ENCODE measurements around the gene MTHFD1L. TPM values are rescaled to one million over a fixed set of nuclear protein-coding genes. Genes with fewer than 3 reads are reported as not detected.
A peak's percentile ranks its signal among the peaks of the same experiment; 100 is the strongest.

MTHFD1L gene
- total RNA-seq, 1 donor from 2014 or later, result 107 TPM

DNA sequence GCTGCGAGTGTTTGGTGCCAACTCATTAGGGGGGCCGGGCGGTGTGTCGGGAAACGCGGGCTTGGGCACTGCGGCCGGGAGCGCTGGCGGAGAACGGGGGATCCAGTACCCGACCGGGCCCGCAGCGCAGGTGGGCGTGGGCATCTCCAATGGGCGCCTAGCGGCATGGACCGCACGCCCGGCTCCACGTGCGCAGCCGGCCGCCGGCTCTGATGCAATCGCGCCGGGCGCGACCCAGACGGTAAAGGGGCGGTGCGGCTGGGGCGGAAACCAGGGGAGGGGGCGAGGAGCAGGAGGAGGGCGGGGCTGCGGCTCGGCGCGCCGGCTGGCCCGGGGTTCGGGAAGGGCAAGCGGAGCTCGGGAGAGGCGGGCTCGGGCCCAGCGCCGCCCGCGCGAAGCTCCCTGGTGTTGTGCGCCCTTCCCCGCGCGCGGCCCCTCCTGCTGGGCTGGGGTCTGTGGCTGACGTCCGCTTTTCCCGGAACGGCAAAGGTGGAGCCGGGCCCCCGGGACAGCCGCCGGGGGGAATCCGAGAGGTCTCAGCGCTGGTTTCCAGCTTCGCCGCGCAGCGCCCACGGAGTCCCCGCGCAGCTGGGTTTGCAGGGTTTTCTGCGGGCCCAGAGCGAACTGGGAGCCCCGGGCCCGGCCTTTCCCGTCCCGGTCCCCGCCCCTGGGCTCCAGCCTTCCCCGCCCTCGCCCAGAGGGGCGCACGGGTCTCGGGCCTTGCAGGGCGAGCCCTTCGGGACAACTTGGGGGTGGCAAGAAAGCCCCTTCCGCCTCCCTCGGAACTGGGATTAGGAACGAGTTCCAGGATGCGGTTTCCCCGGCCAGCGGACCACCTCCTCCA is 867 bp downstream of the MTHFD1L start:
- peak overlapping the region; percentile 59 for H2AFZ ChIP-seq (ENCODE audit: low read depth, low read length)
- H3K79me2 ChIP-seq (ENCODE audit: insufficient read depth, low read length), result peaks cover 47% of the 10 kb centered on the region

GRCh38 chr6:150866991-150867501 is 1.5 kb downstream of the MTHFD1L start:
- TF ChIP-seq, protein P1, sequence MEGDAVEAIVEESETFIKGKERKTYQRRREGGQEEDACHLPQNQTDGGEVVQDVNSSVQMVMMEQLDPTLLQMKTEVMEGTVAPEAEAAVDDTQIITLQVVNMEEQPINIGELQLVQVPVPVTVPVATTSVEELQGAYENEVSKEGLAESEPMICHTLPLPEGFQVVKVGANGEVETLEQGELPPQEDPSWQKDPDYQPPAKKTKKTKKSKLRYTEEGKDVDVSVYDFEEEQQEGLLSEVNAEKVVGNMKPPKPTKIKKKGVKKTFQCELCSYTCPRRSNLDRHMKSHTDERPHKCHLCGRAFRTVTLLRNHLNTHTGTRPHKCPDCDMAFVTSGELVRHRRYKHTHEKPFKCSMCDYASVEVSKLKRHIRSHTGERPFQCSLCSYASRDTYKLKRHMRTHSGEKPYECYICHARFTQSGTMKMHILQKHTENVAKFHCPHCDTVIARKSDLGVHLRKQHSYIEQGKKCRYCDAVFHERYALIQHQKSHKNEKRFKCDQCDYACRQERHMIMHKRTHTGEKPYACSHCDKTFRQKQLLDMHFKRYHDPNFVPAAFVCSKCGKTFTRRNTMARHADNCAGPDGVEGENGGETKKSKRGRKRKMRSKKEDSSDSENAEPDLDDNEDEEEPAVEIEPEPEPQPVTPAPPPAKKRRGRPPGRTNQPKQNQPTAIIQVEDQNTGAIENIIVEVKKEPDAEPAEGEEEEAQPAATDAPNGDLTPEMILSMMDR (IDR thresholded peaks at IDR 0.05; ENCODE audit: insufficient read depth, low read depth, low read length), result no peak
- no peak for TF ChIP-seq EZH2 (IDR thresholded peaks at IDR 0.05; ENCODE audit: insufficient read depth, low read length)
- peak overlapping the region; percentile 98 for H3K4me2 ChIP-seq (ENCODE audit: low read length)
- H3K9me3 Mint-ChIP-seq (ENCODE audit: unreplicated experiment), result no peaks in the 10 kb centered on the region
- peak overlapping the region; percentile 98 for H3K27ac Mint-ChIP-seq (ENCODE audit: unreplicated experiment)
- H3K4me1 ChIP-seq (ENCODE audit: insufficient read depth, low read length), result peaks cover 11% of the 10 kb centered on the region
- peaks cover 10% of the 10 kb centered on the region for H3K4me1 Mint-ChIP-seq (ENCODE audit: low read depth, unreplicated experiment)
- peak overlapping the region; percentile 97 for H3K4me3 Mint-ChIP-seq (ENCODE audit: unreplicated experiment)
- H3K9me3 ChIP-seq (ENCODE audit: insufficient read depth, low read depth, low read length), result no peaks in the 10 kb centered on the region
- peak overlapping the region; percentile 97 for H3K27ac ChIP-seq (ENCODE audit: low read depth, low read length)
- H3K36me3 ChIP-seq (ENCODE audit: insufficient read depth, low read length), result peaks cover 3% of the 10 kb centered on the region
- peak overlapping the region; percentile 83 for H3K4me3 ChIP-seq (ENCODE audit: insufficient read depth, low read depth, low read length)
- no peaks in the 10 kb centered on the region for H3K36me3 Mint-ChIP-seq (ENCODE audit: low read depth, unreplicated experiment)
- H3K9ac ChIP-seq (ENCODE audit: low read length), result peak overlapping the region; percentile 99
- peak overlapping the region; percentile 59 for H2AFZ ChIP-seq (ENCODE audit: low read depth, low read length)
- peaks cover 51% of the 10 kb centered on the region for H3K79me2 ChIP-seq (ENCODE audit: insufficient read depth, low read length)
- H3K27me3 Mint-ChIP-seq (ENCODE audit: low read depth, unreplicated experiment), result no peaks in the 10 kb centered on the region
- no peak for FAIRE-seq
- no peaks in the 10 kb centered on the region for H3K27me3 ChIP-seq (ENCODE audit: insufficient read depth, low read length)
- no peak for DNase-seq (ENCODE audit: low read depth)
- H4K20me1 ChIP-seq (ENCODE audit: insufficient read depth, low read length), result peaks cover 3% of the 10 kb centered on the region

More for the DNA sequence above, 867 bp downstream of the MTHFD1L start:
- no peaks in the 10 kb centered on the region for H3K36me3 Mint-ChIP-seq (ENCODE audit: low read depth, unreplicated experiment)
- H3K4me2 ChIP-seq (ENCODE audit: low read length), result peak overlapping the region; percentile 98
- H4K20me1 ChIP-seq (ENCODE audit: insufficient read depth, low read length), result peaks cover 3% of the 10 kb centered on the region
- H3K4me3 Mint-ChIP-seq (ENCODE audit: unreplicated experiment), result peak overlapping the region; percentile 97
- H3K36me3 ChIP-seq (ENCODE audit: insufficient read depth, low read length), result peaks cover 3% of the 10 kb centered on the region
- peaks cover 11% of the 10 kb centered on the region for H3K4me1 ChIP-seq (ENCODE audit: insufficient read depth, low read length)
- FAIRE-seq (no peak), DNase-seq (ENCODE audit: low read depth) (peak; percentile 80)
- peak overlapping the region; percentile 97 for H3K27ac ChIP-seq (ENCODE audit: low read depth, low read length)
- no peaks in the 10 kb centered on the region for H3K27me3 Mint-ChIP-seq (ENCODE audit: low read depth, unreplicated experiment)
- H3K27ac Mint-ChIP-seq (ENCODE audit: unreplicated experiment), result peak overlapping the region; percentile 98
- peak overlapping the region; percentile 99 for H3K9ac ChIP-seq (ENCODE audit: low read length)
- H3K27me3 ChIP-seq (ENCODE audit: insufficient read depth, low read length), result no peaks in the 10 kb centered on the region
- H3K9me3 ChIP-seq (ENCODE audit: insufficient read depth, low read depth, low read length), result no peaks in the 10 kb centered on the region
- peak overlapping the region; percentile 83 for H3K4me3 ChIP-seq (ENCODE audit: insufficient read depth, low read depth, low read length)
- no peaks in the 10 kb centered on the region for H3K9me3 Mint-ChIP-seq (ENCODE audit: unreplicated experiment)
- no peak for TF ChIP-seq EZH2 (IDR thresholded peaks at IDR 0.05; ENCODE audit: insufficient read depth, low read length)
- TF ChIP-seq, protein P1 (IDR thresholded peaks at IDR 0.05; ENCODE audit: insufficient read depth, low read depth, low read length), result no peak
- peaks cover 10% of the 10 kb centered on the region for H3K4me1 Mint-ChIP-seq (ENCODE audit: low read depth, unreplicated experiment)

Measured in astrocyte (in vitro differentiated cells and primary cell).